Frontal cortex (tissue), 4 donors: Measurements from ENCODE around the gene SPDYE3. TPM values are rescaled to one million over a fixed set of nuclear protein-coding genes. Genes with fewer than 3 reads are reported as not detected.

Experiments
- DNase-seq, 2 donors: peaks; one replicate each; pipeline ENCODE4 v3.0.0; 2012; ENCODE audit warnings: low spot score in 2 of 2
- FAIRE-seq: peaks from 2 replicates; lab custom pipeline; 2012; peaks lifted over from hg19 to GRCh38; lab: Jason Lieb, UNC
- small RNA-seq: library from RNA; depleted of rRNA; stranded (forward); fragments of <200 nt; gene quantifications from one replicate; pipeline ENCODE3, GENCODE V24; 2014
- total RNA-seq: library from RNA; depleted of rRNA; stranded (reverse); fragments of >200 nt; gene quantifications from one replicate; pipeline ENCODE4 v1.2.3, GENCODE V29; 2014
- donor health status: control.
- donor health status: control.
- donor health status: control.

Gene SPDYE3
- total RNA-seq, 1 donor from 2014 or later: not detected

- FAIRE-seq: no peak
- DNase-seq: no peak
Measured at GRCh38 chr7:100367676-100368613, 60.4 kb downstream of the SPDYE3 start.

- DNase-seq (no peak), FAIRE-seq (no peak)
Measured at GRCh38 chr7:100369105-100369504, 61.6 kb downstream of the SPDYE3 start.

GRCh38 chr7:100370303-100370702 is 62.8 kb downstream of the SPDYE3 start:
- no peak for FAIRE-seq

GRCh38 chr7:100370746-100371145 is 63.2 kb downstream of the SPDYE3 start:
- FAIRE-seq (no peak), DNase-seq (no peak)

More at GRCh38 chr7:100370303-100370702, 62.8 kb downstream of the SPDYE3 start:
- no peak for DNase-seq

- DNase-seq: no peak
- no peak for FAIRE-seq
Measured at GRCh38 chr7:100371561-100372171, 64.2 kb downstream of the SPDYE3 start.

Small RNA genes within 50 kb of the gene (small RNA-seq; reads per million reads assigned to genes)
- not detected for gene RF00019

Other genes with a start within 250 kb of the SPDYE3 start
- gene ZNF3, start 226.0 kb upstream of the SPDYE3 start, total RNA-seq: 44.4 TPM
- 40.4 TPM for gene COPS6, start 218.7 kb upstream of the SPDYE3 start, total RNA-seq
- 35.9 TPM for gene MCM7, start 206.3 kb upstream of the SPDYE3 start, total RNA-seq
- gene AP4M1, start 206.1 kb upstream of the SPDYE3 start, total RNA-seq: 24.9 TPM
- gene TAF6, start 188.3 kb upstream of the SPDYE3 start, total RNA-seq: 17.5 TPM
- 17.1 TPM for gene CNPY4, start 188.1 kb upstream of the SPDYE3 start, total RNA-seq
- 4.9 TPM for gene MBLAC1, start 180.7 kb upstream of the SPDYE3 start, total RNA-seq
- gene LAMTOR4, start 158.8 kb upstream of the SPDYE3 start, total RNA-seq: 34.6 TPM
- 16.3 TPM for gene TRAPPC14, start 149.0 kb upstream of the SPDYE3 start, total RNA-seq
- 2.0 TPM for gene GAL3ST4, start 139.1 kb upstream of the SPDYE3 start, total RNA-seq
- 75.0 TPM for gene GPC2, start 130.3 kb upstream of the SPDYE3 start, total RNA-seq
- gene STAG3, start 129.8 kb upstream of the SPDYE3 start, total RNA-seq: 1.2 TPM
- gene PVRIG, start 87.8 kb upstream of the SPDYE3 start, total RNA-seq: not detected
- gene PILRB, start 50.4 kb downstream of the SPDYE3 start, total RNA-seq: 9.0 TPM
- 0.82 TPM for gene PILRA, start 65.8 kb downstream of the SPDYE3 start, total RNA-seq
- 2.0 TPM for gene ZCWPW1, start 121.0 kb downstream of the SPDYE3 start, total RNA-seq
- 27.7 TPM for gene MEPCE, start 122.1 kb downstream of the SPDYE3 start, total RNA-seq
- gene PPP1R35, start 128.8 kb downstream of the SPDYE3 start, total RNA-seq: 7.3 TPM
- not detected for gene SPACDR, start 156.6 kb downstream of the SPDYE3 start, total RNA-seq
- gene TSC22D4, start 171.5 kb downstream of the SPDYE3 start, total RNA-seq: 7.3 TPM
- gene NYAP1, start 176.2 kb downstream of the SPDYE3 start, total RNA-seq: 55.0 TPM
- 2.0 TPM for gene AGFG2, start 231.5 kb downstream of the SPDYE3 start, total RNA-seq